Measurements from ENCODE around the gene JAKMIP2. TPM values are rescaled to one million over a fixed set of nuclear protein-coding genes. Genes with fewer than 3 reads are reported as not detected.
A peak's percentile ranks its signal among the peaks of the same experiment; 100 is the strongest.

Gene JAKMIP2
- total and polyA plus RNA-seq, 2 experiments from 2014 or later = 0.23 TPM; not detected in 1

- Histone ChIP-seq H4K20me1 (ENCODE audit: insufficient read depth) (no peaks in the 10 kb centered on the region), H3K9me2 (ENCODE audit: insufficient read depth) (no peaks in the 10 kb centered on the region), H3K9ac (no peak overlapping the region), H2AFZ (no peak overlapping the region), H3K27ac (no peak overlapping the region), H3K4me1 (ENCODE audit: insufficient read depth) (peaks cover 9% of the 10 kb centered on the region), H3K4me2 (ENCODE audit: unreplicated experiment) (no peak overlapping the region), H3F3A (ENCODE audit: insufficient read depth) (peaks cover 8% of the 10 kb centered on the region; the same call in 1 of the 2 replicates), H3K27me3 (replicated peaks; ENCODE audit: insufficient read depth) (0 out of 2 replicates have a peak, but pooled peaks cover 4% of the 10 kb centered on the region), H3K79me2 (ENCODE audit: insufficient read depth) (no peaks in the 10 kb centered on the region), H3K9me3 (ENCODE audit: low read depth) (no peaks in the 10 kb centered on the region), H3K4me3 (no peak overlapping the region), H3K36me3 (ENCODE audit: low read depth) (no peaks in the 10 kb centered on the region)
- no peak for TF ChIP-seq EZH2phosphoT487 (IDR thresholded peaks at IDR 0.05; ENCODE audit: insufficient read depth, low read depth)
- in situ Hi-C loops (cut with MboI) = loop anchor here (25.0 kb wide), 1 partner anchor 1026 kb away; no protein-coding TSS in a partner anchor
- DNase-seq = no peak
- WGBS, 2 experiments (ENCODE audit: low coverage in 1 of 2, low lambda C conversion rate in 2 of 2, missing lambda C conversion rate in 2 of 2) = 94 to 100% methylated on average over 1 of the region's 1 CpG
Measured at GRCh38 chr5:147563466-147564123, 218.9 kb downstream of the JAKMIP2 start.

DNA sequence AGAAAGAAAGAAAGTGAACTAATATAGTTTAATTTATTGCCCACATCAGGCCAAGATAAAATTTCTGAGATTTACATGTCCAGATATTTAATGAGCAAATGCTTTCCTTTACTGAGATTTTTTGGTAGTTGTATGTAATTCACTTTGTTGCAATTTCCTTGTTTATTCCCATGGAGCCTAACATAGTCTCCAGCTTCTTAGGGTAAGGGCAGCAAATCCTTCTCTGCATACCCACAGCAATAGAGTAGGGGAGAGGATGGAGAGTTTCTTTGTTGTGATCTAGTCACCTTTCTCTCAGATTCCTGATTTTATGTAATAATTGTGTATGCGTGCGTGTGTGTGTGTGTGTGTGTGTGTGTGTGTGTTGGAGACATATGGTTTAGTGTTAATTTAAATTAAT, 221.1 kb downstream of the JAKMIP2 start:
- Histone ChIP-seq H3K36me3 (ENCODE audit: low read depth) (no peaks in the 10 kb centered on the region), H3K9me2 (ENCODE audit: insufficient read depth) (no peaks in the 10 kb centered on the region), H2AFZ (no peak overlapping the region), H3K9ac (no peak overlapping the region), H3K4me3 (no peak overlapping the region), H3K79me2 (ENCODE audit: insufficient read depth) (no peaks in the 10 kb centered on the region), H3K4me1 (ENCODE audit: insufficient read depth) (peaks cover 13% of the 10 kb centered on the region), H3K27ac (no peak overlapping the region), H3K27me3 (replicated peaks; ENCODE audit: insufficient read depth) (0 out of 2 replicates have a peak, but pooled peaks cover 4% of the 10 kb centered on the region), H3K4me2 (ENCODE audit: unreplicated experiment) (no peak overlapping the region), H3K9me3 (ENCODE audit: low read depth) (no peaks in the 10 kb centered on the region), H4K20me1 (ENCODE audit: insufficient read depth) (no peaks in the 10 kb centered on the region), H3F3A (ENCODE audit: insufficient read depth) (peaks cover 4% of the 10 kb centered on the region; the same call in 1 of the 2 replicates)
- 92 to 93% methylated on average over 2 of the region's 2 CpGs for WGBS, 2 experiments (ENCODE audit: low coverage in 1 of 2, low lambda C conversion rate in 2 of 2, missing lambda C conversion rate in 2 of 2)
- TF ChIP-seq EZH2phosphoT487 (IDR thresholded peaks at IDR 0.05; ENCODE audit: insufficient read depth, low read depth) (no peak), EZH2 (IDR thresholded peaks at IDR 0.05; ENCODE audit: insufficient read depth, poor library complexity, severe bottlenecking) (no peak)
- in situ Hi-C loops (cut with MboI) = loop anchor here (25.0 kb wide), 1 partner anchor 1024 kb away; no protein-coding TSS in a partner anchor
- no peak for DNase-seq

GRCh38 chr5:147560718-147561331, 221.7 kb downstream of the JAKMIP2 start:
- DNase-seq = no peak
- H3K79me2 ChIP-seq (ENCODE audit: insufficient read depth) = no peaks in the 10 kb centered on the region
- no peak overlapping the region for H3K4me3 ChIP-seq
- H2AFZ ChIP-seq = no peak overlapping the region
- WGBS, 2 experiments (ENCODE audit: low coverage in 1 of 2, low lambda C conversion rate in 2 of 2, missing lambda C conversion rate in 2 of 2) = 81 to 86% methylated on average over 2 of the region's 2 CpGs
- H3K27ac ChIP-seq = no peak overlapping the region
- peaks cover 12% of the 10 kb centered on the region for H3K4me1 ChIP-seq (ENCODE audit: insufficient read depth)
- no peaks in the 10 kb centered on the region for H3K9me2 ChIP-seq (ENCODE audit: insufficient read depth)
- H3K9ac ChIP-seq = no peak overlapping the region
- peaks cover 3% of the 10 kb centered on the region; the same call in 1 of the 2 replicates for H3F3A ChIP-seq (ENCODE audit: insufficient read depth)
- H3K27me3 ChIP-seq (replicated peaks; ENCODE audit: insufficient read depth) = 0 out of 2 replicates have a peak, but pooled peaks cover 4% of the 10 kb centered on the region
- TF ChIP-seq EZH2phosphoT487 (IDR thresholded peaks at IDR 0.05; ENCODE audit: insufficient read depth, low read depth) (no peak), EZH2 (IDR thresholded peaks at IDR 0.05; ENCODE audit: insufficient read depth, poor library complexity, severe bottlenecking) (no peak)
- in situ Hi-C loops (cut with MboI) = loop anchor here (25.0 kb wide), 1 partner anchor 1024 kb away; no protein-coding TSS in a partner anchor
- H3K9me3 ChIP-seq (ENCODE audit: low read depth) = no peaks in the 10 kb centered on the region
- no peaks in the 10 kb centered on the region for H4K20me1 ChIP-seq (ENCODE audit: insufficient read depth)
- no peaks in the 10 kb centered on the region for H3K36me3 ChIP-seq (ENCODE audit: low read depth)
- no peak overlapping the region for H3K4me2 ChIP-seq (ENCODE audit: unreplicated experiment)

DNA sequence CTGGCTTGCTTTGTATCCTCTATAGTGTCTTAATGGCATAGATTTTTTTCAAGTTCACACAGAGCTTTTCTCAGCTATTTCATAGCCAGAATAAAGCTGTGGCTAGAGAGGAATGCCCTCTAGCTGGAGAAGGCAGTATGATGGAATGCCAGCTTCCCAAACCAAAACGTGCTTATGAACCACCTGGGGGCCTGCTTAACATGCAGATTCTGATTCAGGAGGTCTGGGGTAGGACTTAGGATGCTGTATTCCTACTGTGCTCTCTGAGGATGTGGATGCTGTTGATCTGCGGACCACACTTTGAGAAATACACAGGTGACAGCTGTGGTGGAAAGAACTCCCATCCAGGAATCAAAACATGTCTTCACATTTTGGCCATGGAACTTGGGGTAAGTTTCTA, 222.8 kb downstream of the JAKMIP2 start:
- in situ Hi-C loops (cut with MboI) = loop anchor here (5.0 to 25.0 kb wide), 3 partner anchors 107 to 1022 kb away; no protein-coding TSS in a partner anchor
- Histone ChIP-seq H3K9me2 (ENCODE audit: insufficient read depth) (no peaks in the 10 kb centered on the region), H3K36me3 (ENCODE audit: low read depth) (no peaks in the 10 kb centered on the region), H3F3A (ENCODE audit: insufficient read depth) (peaks cover 4% of the 10 kb centered on the region; the same call in 1 of the 2 replicates), H2AFZ (no peak overlapping the region), H3K27me3 (replicated peaks; ENCODE audit: insufficient read depth) (0 out of 2 replicates have a peak, but pooled peaks cover 4% of the 10 kb centered on the region), H4K20me1 (ENCODE audit: insufficient read depth) (no peaks in the 10 kb centered on the region), H3K27ac (no peak overlapping the region), H3K4me1 (ENCODE audit: insufficient read depth) (peaks cover 8% of the 10 kb centered on the region), H3K4me2 (ENCODE audit: unreplicated experiment) (no peak overlapping the region), H3K9ac (no peak overlapping the region), H3K9me3 (ENCODE audit: low read depth) (no peaks in the 10 kb centered on the region), H3K79me2 (ENCODE audit: insufficient read depth) (no peaks in the 10 kb centered on the region), H3K4me3 (no peak overlapping the region)
- peak; percentile 24 for DNase-seq
- TF ChIP-seq EZH2phosphoT487 (IDR thresholded peaks at IDR 0.05; ENCODE audit: insufficient read depth, low read depth) = no peak
- no peak for TF ChIP-seq EZH2 (IDR thresholded peaks at IDR 0.05; ENCODE audit: insufficient read depth, poor library complexity, severe bottlenecking)
- 46 to 53% methylated on average over 2 of the region's 2 CpGs for WGBS, 2 experiments (ENCODE audit: low coverage in 1 of 2, low lambda C conversion rate in 2 of 2, missing lambda C conversion rate in 2 of 2)

Data from GM23248 (cell line).